ENCODE results near the gene OR12D1.

The OR12D1 gene

DNA sequence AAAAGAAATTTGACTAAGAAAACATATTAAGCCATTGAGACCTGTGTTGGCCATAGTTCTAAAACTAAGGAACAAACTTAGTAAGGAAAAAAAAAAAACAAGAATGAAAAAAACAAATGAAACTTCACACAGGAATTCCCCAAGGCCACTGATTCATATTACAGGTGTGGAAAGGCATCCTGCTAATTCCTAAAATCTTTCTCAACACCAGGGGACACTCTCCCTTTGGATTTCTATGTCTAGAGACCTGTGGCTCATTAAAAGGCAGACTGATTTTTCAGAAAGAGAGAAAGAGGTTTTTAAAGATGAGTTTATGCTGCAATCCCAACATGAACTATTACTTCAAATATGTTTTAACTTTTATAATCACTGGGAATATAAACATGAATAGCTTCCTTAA is at the start of gene OR12D1:
OR12D1 (plus strand) TSS at position 341 of the 400 bp plus-strand sequence.
- Histone ChIP-seq H3K9ac (ENCODE audit: low read length) (no peak within 1 kb of the TSS), H3K36me3 (ENCODE audit: control insufficient read depth, low read depth, low read length) (no peaks in the 10 kb centered on the region)

DNA sequence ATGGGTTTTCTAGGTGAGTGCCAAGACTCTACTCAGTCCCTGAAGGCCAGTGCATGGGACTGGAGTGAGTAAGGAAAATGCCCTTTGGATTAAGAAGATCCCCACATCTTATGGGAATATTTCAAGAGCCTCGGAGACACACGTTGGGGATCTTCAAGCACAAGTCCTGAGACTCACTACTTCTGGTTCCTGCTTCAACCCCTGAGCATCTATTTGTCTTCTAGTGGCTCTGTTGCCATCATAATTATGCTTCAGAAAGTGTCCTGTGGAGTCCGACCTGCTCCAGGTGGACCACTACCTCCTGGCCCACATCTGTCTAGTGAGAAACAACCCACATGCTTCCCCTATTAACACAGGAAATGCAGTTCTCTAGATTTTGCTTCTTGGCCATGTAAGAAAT is 46.0 kb upstream of the OR12D1 start, which contains the start of gene OR5V1:
OR5V1 (minus strand) TSS at position 101 of the 400 bp plus-strand sequence. CDS start 12,670 bp downstream, outside the sequence.
- H3K27me3 ChIP-seq (ENCODE audit: control insufficient read depth, insufficient read depth, low read length), result no peaks in the 10 kb centered on the region
- no peak within 1 kb of the TSS for H3K4me3 ChIP-seq (ENCODE audit: low read length)
- H3K9me3 ChIP-seq (ENCODE audit: control insufficient read depth, low read depth, low read length), result no peaks in the 10 kb centered on the region
- no peaks in the 10 kb centered on the region for H3K4me1 ChIP-seq (ENCODE audit: control insufficient read depth, low read depth, low read length)
- no peak within 1 kb of the TSS for H3K27ac ChIP-seq (ENCODE audit: low read length)
- H3K36me3 ChIP-seq (ENCODE audit: control insufficient read depth, low read depth, low read length), result no peaks in the 10 kb centered on the region
- no peak within 1 kb of the TSS for H3K9ac ChIP-seq (ENCODE audit: low read length)

More for the DNA sequence above, at the start of gene OR12D1:
- Histone ChIP-seq H3K4me3 (ENCODE audit: low read length) (no peak within 1 kb of the TSS), H3K9me3 (ENCODE audit: control insufficient read depth, low read depth, low read length) (no peaks in the 10 kb centered on the region), H3K4me1 (ENCODE audit: control insufficient read depth, low read depth, low read length) (no peaks in the 10 kb centered on the region), H3K27me3 (ENCODE audit: control insufficient read depth, insufficient read depth, low read length) (no peaks in the 10 kb centered on the region), H3K27ac (ENCODE audit: low read length) (no peak within 1 kb of the TSS)

- no peak within 1 kb of the TSS for H3K9ac ChIP-seq (ENCODE audit: low read length)
- no peaks in the 10 kb centered on the region for H3K9me3 ChIP-seq (ENCODE audit: control insufficient read depth, low read depth, low read length)
- no peaks in the 10 kb centered on the region for H3K27me3 ChIP-seq (ENCODE audit: control insufficient read depth, insufficient read depth, low read length)
- H3K4me1 ChIP-seq (ENCODE audit: control insufficient read depth, low read depth, low read length), result no peaks in the 10 kb centered on the region
- no peaks in the 10 kb centered on the region for H3K36me3 ChIP-seq (ENCODE audit: control insufficient read depth, low read depth, low read length)
- H3K27ac ChIP-seq (ENCODE audit: low read length), result no peak within 1 kb of the TSS
- H3K4me3 ChIP-seq (ENCODE audit: low read length), result no peak within 1 kb of the TSS
Observed at GRCh38 chr6:29375191-29375590, 39.5 kb upstream of the OR12D1 start, which contains the start of gene OR12D3. Gene OR12D3, minus strand, starts transcription at chr6:29375291. Its CDS starts 4 bp downstream, at chr6:29375287.

DNA sequence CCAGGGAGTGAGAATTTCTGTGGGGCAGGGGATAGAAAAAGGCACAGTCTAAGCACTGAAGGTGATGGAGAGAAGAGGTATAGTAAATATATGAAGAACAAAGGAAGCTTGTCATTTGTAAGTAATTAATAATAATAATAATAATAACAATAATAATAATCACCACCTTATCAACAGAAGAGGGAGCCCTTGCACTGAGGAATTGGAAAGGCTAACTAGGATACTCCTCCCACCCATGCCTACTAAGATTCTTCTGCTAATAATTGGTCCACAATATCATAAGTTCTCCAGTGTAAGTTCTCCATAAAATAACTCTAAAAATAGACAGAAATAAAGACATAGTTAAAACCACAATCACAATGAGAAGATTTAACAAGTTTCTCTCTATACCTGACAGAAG is 38.7 kb upstream of the OR12D1 start:
- Histone ChIP-seq H3K36me3 (ENCODE audit: control insufficient read depth, low read depth, low read length) (no peaks in the 10 kb centered on the region), H3K4me3 (ENCODE audit: low read length) (no peak overlapping the region), H3K4me1 (ENCODE audit: control insufficient read depth, low read depth, low read length) (no peaks in the 10 kb centered on the region), H3K9ac (ENCODE audit: low read length) (no peak overlapping the region), H3K9me3 (ENCODE audit: control insufficient read depth, low read depth, low read length) (no peaks in the 10 kb centered on the region), H3K27ac (ENCODE audit: low read length) (no peak overlapping the region), H3K27me3 (ENCODE audit: control insufficient read depth, insufficient read depth, low read length) (no peaks in the 10 kb centered on the region)

- H3K27ac ChIP-seq (ENCODE audit: low read length), result no peak overlapping the region
Observed at GRCh38 chr6:29388533-29388932, 26.2 kb upstream of the OR12D1 start.

DNA sequence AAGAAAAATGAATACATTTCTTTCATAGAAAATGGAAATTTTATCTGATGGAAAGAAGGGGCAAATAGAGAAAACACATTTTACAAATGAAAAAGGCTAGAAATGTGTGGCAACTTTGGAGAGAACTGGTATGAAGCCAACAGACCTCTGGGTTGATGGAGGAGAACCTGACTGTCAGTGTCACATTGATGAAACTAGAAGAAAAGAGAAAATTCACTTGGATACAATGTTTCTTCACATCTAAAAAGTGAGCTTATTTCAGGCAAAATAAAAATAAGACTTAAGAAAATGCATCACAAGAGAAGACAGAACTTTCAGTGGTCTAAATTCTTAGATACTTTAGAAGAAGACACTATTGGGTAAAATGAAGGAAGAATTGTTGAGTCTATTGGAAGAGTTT is 19.4 kb upstream of the OR12D1 start, which contains the start of gene OR12D2:
OR12D2 (plus strand) TSS at position 301 of the 400 bp plus-strand sequence. CDS start 1,069 bp downstream, outside the sequence.
- Histone ChIP-seq H3K36me3 (ENCODE audit: control insufficient read depth, low read depth, low read length) (no peaks in the 10 kb centered on the region), H3K4me1 (ENCODE audit: control insufficient read depth, low read depth, low read length) (peaks cover 7% of the 10 kb centered on the region), H3K9me3 (ENCODE audit: control insufficient read depth, low read depth, low read length) (no peaks in the 10 kb centered on the region), H3K4me3 (ENCODE audit: low read length) (no peak within 1 kb of the TSS), H3K27ac (ENCODE audit: low read length) (no peak within 1 kb of the TSS), H3K27me3 (ENCODE audit: control insufficient read depth, insufficient read depth, low read length) (no peaks in the 10 kb centered on the region), H3K9ac (ENCODE audit: low read length) (no peak within 1 kb of the TSS)

More at GRCh38 chr6:29388533-29388932, 26.2 kb upstream of the OR12D1 start:
- no peak overlapping the region for H3K4me3 ChIP-seq (ENCODE audit: low read length)
- H3K36me3 ChIP-seq (ENCODE audit: control insufficient read depth, low read depth, low read length), result no peaks in the 10 kb centered on the region
- no peaks in the 10 kb centered on the region for H3K27me3 ChIP-seq (ENCODE audit: control insufficient read depth, insufficient read depth, low read length)
- no peaks in the 10 kb centered on the region for H3K4me1 ChIP-seq (ENCODE audit: control insufficient read depth, low read depth, low read length)
- no peaks in the 10 kb centered on the region for H3K9me3 ChIP-seq (ENCODE audit: control insufficient read depth, low read depth, low read length)
- no peak overlapping the region for H3K9ac ChIP-seq (ENCODE audit: low read length)

DNA sequence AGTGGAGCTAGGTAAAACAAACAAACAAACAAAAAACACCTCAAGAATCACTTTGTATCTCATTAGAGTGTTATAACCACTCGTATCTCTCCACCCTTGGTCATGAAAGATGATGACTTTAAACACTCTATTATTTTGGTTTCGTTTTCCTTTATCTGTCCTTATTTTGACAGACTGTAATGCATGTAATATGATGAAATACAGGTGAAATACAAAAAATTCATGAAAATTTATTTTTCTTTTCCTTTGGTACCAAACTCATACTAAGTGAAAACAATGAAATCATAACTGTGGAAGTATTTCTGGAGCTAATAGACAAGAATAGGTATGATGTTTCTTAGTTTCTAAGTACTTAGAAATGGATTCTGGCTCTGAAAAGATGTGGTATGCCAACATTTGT is 15.2 kb upstream of the OR12D1 start:
- no peak overlapping the region for H3K9ac ChIP-seq (ENCODE audit: low read length)
- peaks cover 7% of the 10 kb centered on the region for H3K4me1 ChIP-seq (ENCODE audit: control insufficient read depth, low read depth, low read length)
- H3K27me3 ChIP-seq (ENCODE audit: control insufficient read depth, insufficient read depth, low read length), result no peaks in the 10 kb centered on the region
- no peaks in the 10 kb centered on the region for H3K36me3 ChIP-seq (ENCODE audit: control insufficient read depth, low read depth, low read length)
- no peaks in the 10 kb centered on the region for H3K9me3 ChIP-seq (ENCODE audit: control insufficient read depth, low read depth, low read length)
- H3K4me3 ChIP-seq (ENCODE audit: low read length), result no peak overlapping the region
- no peak overlapping the region for H3K27ac ChIP-seq (ENCODE audit: low read length)

DNA sequence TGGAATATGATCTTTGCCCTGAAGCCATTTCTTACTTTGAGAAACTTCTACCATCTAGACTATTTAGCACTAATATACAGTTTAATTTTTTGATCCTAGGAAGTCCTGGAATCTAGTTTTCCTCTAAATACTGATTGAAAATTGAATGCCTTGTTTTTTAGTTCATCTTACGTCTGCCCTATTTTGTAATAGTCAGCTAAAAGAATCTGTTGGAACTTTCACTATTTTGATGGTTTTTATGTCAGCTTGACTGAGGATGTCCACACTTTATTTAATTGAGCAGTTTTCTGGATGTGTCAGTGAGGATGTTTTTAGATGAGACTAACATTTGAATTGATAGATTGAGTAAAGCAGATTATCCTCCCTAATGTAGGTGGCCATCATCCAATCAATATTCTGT is 10.9 kb upstream of the OR12D1 start:
- Histone ChIP-seq H3K4me3 (ENCODE audit: low read length) (no peak overlapping the region), H3K27ac (ENCODE audit: low read length) (no peak overlapping the region), H3K4me1 (ENCODE audit: control insufficient read depth, low read depth, low read length) (no peaks in the 10 kb centered on the region), H3K9me3 (ENCODE audit: control insufficient read depth, low read depth, low read length) (no peaks in the 10 kb centered on the region), H3K9ac (ENCODE audit: low read length) (no peak overlapping the region), H3K27me3 (ENCODE audit: control insufficient read depth, insufficient read depth, low read length) (no peaks in the 10 kb centered on the region), H3K36me3 (ENCODE audit: control insufficient read depth, low read depth, low read length) (no peaks in the 10 kb centered on the region)

DNA sequence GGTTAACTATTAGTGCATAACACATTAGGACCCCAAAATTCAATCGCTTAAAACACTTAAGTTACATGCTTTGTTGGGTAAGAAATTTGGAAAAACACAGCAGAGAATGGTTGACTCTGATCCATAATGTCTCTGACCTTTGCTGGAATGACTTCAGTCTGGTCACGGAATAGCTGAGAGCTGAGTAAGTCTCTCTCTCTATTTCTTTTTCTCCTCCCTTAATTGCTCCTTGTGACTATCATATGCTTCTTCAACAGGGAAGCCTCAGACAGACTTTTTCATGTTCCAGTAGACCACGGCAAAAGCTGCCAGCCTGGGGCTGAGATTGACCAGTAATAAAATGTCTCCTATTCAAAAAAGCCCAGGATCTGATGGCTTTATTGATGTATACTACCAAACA is 4.8 kb downstream of the OR12D1 start:
- Histone ChIP-seq H3K4me3 (ENCODE audit: low read length) (no peak overlapping the region), H3K36me3 (ENCODE audit: control insufficient read depth, low read depth, low read length) (no peaks in the 10 kb centered on the region), H3K27me3 (ENCODE audit: control insufficient read depth, insufficient read depth, low read length) (no peaks in the 10 kb centered on the region), H3K27ac (ENCODE audit: low read length) (no peak overlapping the region), H3K9me3 (ENCODE audit: control insufficient read depth, low read depth, low read length) (no peaks in the 10 kb centered on the region), H3K9ac (ENCODE audit: low read length) (no peak overlapping the region), H3K4me1 (ENCODE audit: control insufficient read depth, low read depth, low read length) (peaks cover 5% of the 10 kb centered on the region)

GRCh38 chr6:29424168-29424567 is 9.4 kb downstream of the OR12D1 start:
- H3K27me3 ChIP-seq (ENCODE audit: control insufficient read depth, insufficient read depth, low read length), result no peaks in the 10 kb centered on the region
- no peaks in the 10 kb centered on the region for H3K36me3 ChIP-seq (ENCODE audit: control insufficient read depth, low read depth, low read length)
- H3K27ac ChIP-seq (ENCODE audit: low read length), result no peak overlapping the region
- no peak overlapping the region for H3K4me3 ChIP-seq (ENCODE audit: low read length)
- no peaks in the 10 kb centered on the region for H3K9me3 ChIP-seq (ENCODE audit: control insufficient read depth, low read depth, low read length)
- H3K4me1 ChIP-seq (ENCODE audit: control insufficient read depth, low read depth, low read length), result peaks cover 5% of the 10 kb centered on the region
- no peak overlapping the region for H3K9ac ChIP-seq (ENCODE audit: low read length)

DNA sequence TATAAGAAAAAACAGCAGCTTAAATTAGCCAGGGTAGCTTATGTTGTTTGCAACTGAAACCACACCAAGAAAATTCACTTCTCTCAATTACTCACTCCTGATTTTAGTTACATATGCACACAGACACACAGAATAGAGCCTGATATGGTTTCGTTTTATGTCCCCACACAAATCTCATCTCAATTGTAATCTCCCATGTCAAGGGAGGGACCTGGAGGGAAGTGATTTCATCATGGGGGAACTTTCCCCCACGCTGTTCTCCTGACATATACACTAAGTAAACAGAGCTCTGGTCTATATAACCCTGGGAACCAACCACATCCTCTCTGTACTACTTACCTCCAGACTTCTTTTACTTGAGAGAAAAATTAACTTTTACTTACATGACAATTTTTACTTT is 9.8 kb downstream of the OR12D1 start:
- Histone ChIP-seq H3K4me3 (ENCODE audit: low read length) (no peak overlapping the region), H3K4me1 (ENCODE audit: control insufficient read depth, low read depth, low read length) (peaks cover 5% of the 10 kb centered on the region), H3K27me3 (ENCODE audit: control insufficient read depth, insufficient read depth, low read length) (no peaks in the 10 kb centered on the region), H3K9ac (ENCODE audit: low read length) (no peak overlapping the region), H3K27ac (ENCODE audit: low read length) (no peak overlapping the region), H3K9me3 (ENCODE audit: control insufficient read depth, low read depth, low read length) (no peaks in the 10 kb centered on the region), H3K36me3 (ENCODE audit: control insufficient read depth, low read depth, low read length) (no peaks in the 10 kb centered on the region)

- H3K4me3 ChIP-seq (ENCODE audit: low read length), result no peak overlapping the region
- peaks cover 5% of the 10 kb centered on the region for H3K4me1 ChIP-seq (ENCODE audit: control insufficient read depth, low read depth, low read length)
- no peaks in the 10 kb centered on the region for H3K27me3 ChIP-seq (ENCODE audit: control insufficient read depth, insufficient read depth, low read length)
- no peaks in the 10 kb centered on the region for H3K36me3 ChIP-seq (ENCODE audit: control insufficient read depth, low read depth, low read length)
- H3K9ac ChIP-seq (ENCODE audit: low read length), result no peak overlapping the region
- H3K27ac ChIP-seq (ENCODE audit: low read length), result no peak overlapping the region
- H3K9me3 ChIP-seq (ENCODE audit: control insufficient read depth, low read depth, low read length), result no peaks in the 10 kb centered on the region
Observed at GRCh38 chr6:29425075-29425474, 10.3 kb downstream of the OR12D1 start.
